Measurements from ENCODE around the gene FOLR3.
"Not testable (repeated sequence)": the region's sequence is repeated elsewhere in the genome, so short reads cannot be mapped to it uniquely, and the experiment has no call there.

The FOLR3 gene

DNA sequence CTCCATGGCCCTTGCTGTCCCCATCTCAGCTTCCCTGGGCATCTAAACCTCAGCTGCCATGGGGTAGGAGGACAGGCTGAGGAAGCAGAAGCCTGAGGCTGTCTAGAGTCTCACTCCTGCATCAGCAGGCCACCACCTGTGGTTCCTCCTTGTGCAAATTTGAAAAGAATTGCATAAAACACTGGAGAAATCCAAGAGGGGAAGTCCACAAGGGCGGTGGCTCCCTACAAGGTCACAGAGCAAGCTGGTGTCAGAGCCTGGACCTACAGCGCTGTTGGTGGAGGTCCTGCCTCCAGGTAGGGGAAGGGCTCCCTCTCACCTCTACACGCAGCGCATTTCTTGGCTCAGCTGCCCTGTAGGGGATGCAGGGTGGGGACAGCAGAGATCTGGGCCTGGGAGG lies at the start of gene FOLR3:
FOLR3 (plus strand) TSS at position 253 of the 400 bp plus-strand sequence. CDS start 228 bp downstream, outside the sequence.
- DNase-seq, result not testable (repeated sequence)

DNA sequence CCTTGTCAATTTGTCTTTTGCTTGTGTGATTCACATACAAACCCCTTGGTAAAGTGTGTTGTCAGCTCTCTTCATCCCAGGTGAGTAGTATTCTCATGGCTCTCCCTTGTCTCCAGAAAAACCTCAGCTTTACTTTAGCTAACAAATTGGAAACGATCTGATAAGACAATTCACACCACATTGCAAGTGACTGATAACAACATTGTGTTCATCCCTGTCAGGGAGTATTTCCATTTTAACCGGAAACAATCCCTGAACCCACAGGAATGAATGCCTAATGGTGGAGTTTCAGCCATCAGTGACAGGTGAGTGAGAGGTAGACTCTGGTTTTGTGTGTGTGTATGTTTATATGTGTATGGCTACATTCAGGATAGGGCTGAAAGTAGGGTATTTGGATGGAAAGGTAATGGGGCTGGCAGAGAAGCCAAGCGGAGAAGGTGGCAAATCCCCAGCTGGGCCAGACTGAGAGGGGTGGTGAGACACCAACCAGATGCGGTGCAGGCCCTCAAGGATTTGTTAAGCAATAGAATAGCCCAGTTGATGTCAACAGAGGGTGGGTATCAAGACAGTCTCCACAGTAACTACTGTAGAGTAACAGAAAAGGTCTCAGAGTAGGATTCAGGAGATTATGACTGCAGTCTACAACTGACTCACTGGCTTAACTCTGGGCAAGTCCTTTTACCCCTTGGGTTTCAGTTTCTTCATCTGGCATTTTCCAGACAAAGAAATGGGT lies 47.3 kb upstream of the FOLR3 start:
- peak in 1 of 2 experiments; percentile 27 for DNase-seq
- TF ChIP-seq GATA1 (IDR thresholded peaks at IDR 0.05; ENCODE audit: low read depth, low read length) (no peak), POLR2A (IDR thresholded peaks at IDR 0.05; ENCODE audit: low read length) (no peak)

DNA sequence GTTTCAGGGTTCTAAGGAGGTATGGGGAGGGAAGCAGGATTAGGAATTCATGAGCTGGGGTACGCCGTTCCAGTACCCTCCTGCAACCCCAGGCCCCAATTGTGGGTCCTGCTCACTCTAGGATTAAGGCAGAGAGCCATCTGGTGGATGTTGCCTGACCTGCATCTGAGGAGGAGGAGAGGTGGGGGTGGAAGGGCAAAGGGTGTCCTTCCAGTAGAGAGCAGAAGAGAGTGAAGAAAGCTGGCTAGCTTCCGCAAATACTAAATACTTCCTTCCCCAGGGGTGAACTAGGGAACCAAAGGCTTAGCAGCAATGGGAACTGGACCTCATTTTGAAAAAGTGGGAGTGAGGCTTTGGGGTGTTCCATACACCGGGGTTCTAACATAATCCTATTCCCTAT lies 44.2 kb upstream of the FOLR3 start:
- TF ChIP-seq POLR2A (IDR thresholded peaks at IDR 0.05; ENCODE audit: low read length) (no peak), GATA1 (IDR thresholded peaks at IDR 0.05; ENCODE audit: low read depth, low read length) (no peak)
- peak; percentile 73 to 81 for DNase-seq

DNA sequence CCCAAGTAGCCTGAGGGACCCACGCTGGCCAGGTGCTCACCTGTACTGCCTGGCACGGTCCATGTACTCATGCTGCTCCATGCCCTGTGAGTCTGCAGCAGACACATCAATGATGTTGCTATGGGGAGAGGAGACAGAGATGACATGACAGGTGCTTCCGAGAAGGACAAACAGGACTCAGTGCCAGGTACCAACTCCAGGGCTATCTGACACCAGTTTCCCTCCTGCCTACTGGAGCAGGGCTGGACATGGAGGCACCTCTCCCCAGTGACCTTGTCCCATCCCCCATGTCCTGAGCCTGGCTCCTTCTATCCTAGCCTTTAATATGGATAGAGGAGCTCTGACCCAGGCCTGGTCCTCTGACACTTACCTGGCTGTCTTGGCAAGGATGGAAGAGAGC lies 36.8 kb upstream of the FOLR3 start:
- TF ChIP-seq GATA1 (IDR thresholded peaks at IDR 0.05; ENCODE audit: low read depth, low read length), result no peak
- DNase-seq, result no peak

DNA sequence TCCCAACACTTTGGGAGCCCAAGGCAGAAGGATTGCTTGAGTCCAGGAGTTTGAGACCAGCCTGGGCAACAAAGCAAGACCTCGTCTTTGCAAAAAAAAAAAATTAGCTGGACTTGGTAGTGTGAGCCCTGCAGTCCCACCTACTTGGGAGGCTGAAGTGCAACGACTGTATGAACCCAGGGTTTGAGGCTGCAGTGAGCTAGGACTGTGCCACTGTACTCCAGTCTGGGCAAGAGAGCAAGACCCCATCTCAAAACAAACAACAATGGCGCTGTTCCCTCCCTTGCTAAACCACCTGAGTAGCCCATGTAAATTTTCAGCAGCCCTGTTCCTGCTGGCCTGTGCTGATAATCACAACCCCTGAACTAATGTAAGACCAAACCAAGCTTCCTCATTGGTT lies 35.5 kb upstream of the FOLR3 start:
- TF ChIP-seq POLR2A (IDR thresholded peaks at IDR 0.05; ENCODE audit: low read length), result no peak
- TF ChIP-seq GATA1 (IDR thresholded peaks at IDR 0.05; ENCODE audit: low read depth, low read length), result no peak
- peak in 1 of 2 experiments; percentile 44 for DNase-seq

DNA sequence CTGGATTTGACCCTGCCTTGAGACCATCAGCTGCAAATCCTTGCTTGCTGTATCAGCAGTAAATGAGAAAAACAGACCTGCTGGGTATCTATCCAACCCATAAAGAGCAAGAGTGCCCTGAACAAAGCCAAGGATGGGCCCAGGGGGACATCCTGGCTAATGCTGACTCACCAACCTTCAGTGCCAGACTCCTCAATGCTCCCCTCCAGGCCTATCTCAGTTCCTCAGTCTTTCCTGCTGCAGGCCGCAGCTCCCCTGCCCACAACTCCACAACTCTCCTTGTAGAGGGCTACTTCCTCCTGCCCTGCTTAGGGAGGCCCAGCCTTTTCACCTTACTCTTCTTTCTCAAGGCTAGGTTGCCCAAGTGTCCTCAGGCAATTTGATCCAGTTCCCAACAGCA lies 35.1 kb upstream of the FOLR3 start:
- no peak for TF ChIP-seq GATA1 (IDR thresholded peaks at IDR 0.05; ENCODE audit: low read depth, low read length)
- no peak for TF ChIP-seq POLR2A (IDR thresholded peaks at IDR 0.05; ENCODE audit: low read length)
- DNase-seq, result peak; percentile 35 to 48

DNA sequence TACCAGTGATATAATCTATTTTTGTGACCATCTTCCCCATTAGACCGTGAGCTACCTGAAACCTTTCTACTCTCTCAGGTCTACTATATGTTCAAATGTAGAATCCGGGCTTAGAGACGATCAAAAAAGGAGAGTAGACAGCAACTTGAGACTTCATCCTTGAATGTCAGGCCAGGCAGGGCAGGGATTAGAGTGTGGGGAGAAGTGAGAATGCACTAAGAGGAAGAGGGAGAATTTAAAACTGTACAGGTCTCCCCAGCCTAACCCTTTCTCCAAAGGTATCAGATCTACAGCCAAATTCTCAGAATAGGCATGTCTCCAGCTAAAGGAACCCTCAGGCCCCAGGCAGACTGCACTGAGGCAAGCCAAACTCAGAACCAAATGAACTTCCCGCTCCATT lies 33.4 kb upstream of the FOLR3 start:
- TF ChIP-seq POLR2A (IDR thresholded peaks at IDR 0.05; ENCODE audit: low read length) (no peak), GATA1 (IDR thresholded peaks at IDR 0.05; ENCODE audit: low read depth, low read length) (no peak)

DNA sequence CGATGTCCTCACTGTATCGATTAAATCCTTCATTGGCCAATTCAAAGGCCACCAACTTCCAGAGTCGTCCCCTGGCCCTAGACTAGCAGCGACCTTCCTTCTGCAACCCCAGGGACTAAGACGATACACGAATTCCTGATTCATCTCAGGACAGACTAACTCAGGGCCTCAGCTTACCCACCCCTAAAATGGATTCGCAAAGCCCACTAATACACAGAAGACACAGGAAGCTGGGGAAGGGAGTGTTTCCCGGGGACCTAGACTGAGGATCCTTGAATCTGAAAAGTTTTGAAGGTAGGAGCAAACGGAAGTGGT lies 32.9 kb upstream of the FOLR3 start:
- TF ChIP-seq GATA1 (IDR thresholded peaks at IDR 0.05; ENCODE audit: low read depth, low read length), result no peak
- no peak for TF ChIP-seq POLR2A (IDR thresholded peaks at IDR 0.05; ENCODE audit: low read length)

More for the DNA sequence above, 33.4 kb upstream of the FOLR3 start:
- DNase-seq, result peak in 1 of 2 experiments; percentile 50

DNA sequence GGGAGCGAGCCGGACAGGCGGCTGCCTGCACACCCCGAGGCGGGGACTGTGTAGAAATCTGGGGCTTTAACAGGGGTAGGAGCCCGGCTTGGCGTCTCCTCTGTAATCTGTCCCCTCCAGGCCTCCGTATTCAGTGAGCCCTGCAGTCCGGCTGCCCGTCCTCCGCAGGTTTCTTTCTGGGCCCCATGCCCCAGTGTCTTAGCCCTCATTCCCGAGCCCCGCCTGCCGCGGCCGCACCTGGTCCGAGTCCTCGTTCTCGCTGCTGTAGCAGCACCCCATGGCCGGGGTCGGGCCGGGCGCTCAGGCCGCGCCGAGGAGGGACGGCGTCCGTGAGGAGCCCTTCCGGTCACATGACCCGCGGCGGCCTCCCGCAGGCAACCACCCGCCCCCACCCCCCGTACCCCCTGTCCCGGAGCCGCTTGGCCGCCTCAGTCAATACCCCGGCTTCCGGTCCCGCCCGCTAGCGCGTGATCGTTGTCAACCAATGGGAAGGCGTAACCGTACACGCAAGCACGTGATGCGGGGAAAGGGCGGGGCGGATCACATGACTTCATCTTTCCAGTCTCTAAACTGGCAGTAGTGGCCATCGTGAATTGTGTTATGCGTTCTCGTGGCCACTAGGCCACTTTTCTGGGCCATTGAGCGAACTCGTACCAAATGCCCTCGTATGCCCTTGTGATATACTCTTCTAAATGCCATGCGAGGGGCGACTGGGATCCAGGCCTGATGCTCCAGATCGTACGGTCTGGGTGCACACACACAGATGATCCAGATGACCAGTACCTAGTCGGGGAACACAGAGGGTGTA lies 32.4 kb upstream of the FOLR3 start, which contains the start of gene LAMTOR1:
LAMTOR1 (minus strand) TSS at position 352 of the 808 bp plus-strand sequence; CDS start at position 279, 73 bp downstream.
- TF ChIP-seq POLR2A (IDR thresholded peaks at IDR 0.05; ENCODE audit: low read length) (peak; percentile 75), GATA1 (IDR thresholded peaks at IDR 0.05; ENCODE audit: low read depth, low read length) (no peak)
- DNase-seq, result peak; percentile 99 to 100

More for the DNA sequence above, 32.9 kb upstream of the FOLR3 start:
- no peak for DNase-seq

DNA sequence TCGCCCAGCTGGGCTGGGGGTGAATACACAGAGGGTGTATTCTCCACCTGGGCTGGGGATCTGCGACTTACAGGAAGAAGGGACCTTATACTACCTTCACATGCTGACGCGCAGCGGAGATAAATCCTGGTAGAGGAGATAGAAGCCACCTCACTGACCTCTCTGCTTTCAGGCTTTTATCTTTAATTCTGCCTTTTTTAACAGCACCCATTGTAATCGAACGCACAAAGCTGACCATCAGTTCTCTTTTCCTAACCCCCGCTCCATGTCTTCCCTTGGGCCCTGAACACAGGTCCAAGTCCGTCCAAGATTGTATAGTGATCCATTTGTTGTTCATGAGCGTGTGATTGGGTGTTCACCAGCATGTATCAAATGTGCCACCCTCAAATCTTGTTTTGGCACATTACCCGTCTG lies 31.8 kb upstream of the FOLR3 start:
- DNase-seq, result no peak
- TF ChIP-seq POLR2A (IDR thresholded peaks at IDR 0.05; ENCODE audit: low read length), result no peak
- no peak for TF ChIP-seq GATA1 (IDR thresholded peaks at IDR 0.05; ENCODE audit: low read depth, low read length)

DNA sequence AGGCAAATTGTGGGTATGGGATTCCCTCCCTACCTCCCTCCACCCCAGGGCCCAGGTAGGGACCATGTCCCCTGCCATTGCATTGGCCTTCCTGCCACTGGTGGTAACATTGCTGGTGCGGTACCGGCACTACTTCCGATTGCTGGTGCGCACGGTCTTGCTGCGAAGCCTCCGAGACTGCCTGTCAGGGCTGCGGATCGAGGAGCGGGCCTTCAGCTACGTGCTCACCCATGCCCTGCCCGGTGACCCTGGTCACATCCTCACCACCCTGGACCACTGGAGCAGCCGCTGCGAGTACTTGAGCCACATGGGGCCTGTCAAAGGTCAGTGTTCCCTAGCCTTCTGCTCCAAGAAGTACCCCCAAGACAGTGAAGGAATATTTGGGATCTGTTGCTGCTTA lies 29.6 kb upstream of the FOLR3 start, which contains the start of gene TOMT:
TOMT (plus strand) TSS at position 37 of the 400 bp plus-strand sequence; CDS start at position 65, 28 bp downstream.
- no peak for DNase-seq
- TF ChIP-seq GATA1 (IDR thresholded peaks at IDR 0.05; ENCODE audit: low read depth, low read length) (no peak), POLR2A (IDR thresholded peaks at IDR 0.05; ENCODE audit: low read length) (no peak)

DNA sequence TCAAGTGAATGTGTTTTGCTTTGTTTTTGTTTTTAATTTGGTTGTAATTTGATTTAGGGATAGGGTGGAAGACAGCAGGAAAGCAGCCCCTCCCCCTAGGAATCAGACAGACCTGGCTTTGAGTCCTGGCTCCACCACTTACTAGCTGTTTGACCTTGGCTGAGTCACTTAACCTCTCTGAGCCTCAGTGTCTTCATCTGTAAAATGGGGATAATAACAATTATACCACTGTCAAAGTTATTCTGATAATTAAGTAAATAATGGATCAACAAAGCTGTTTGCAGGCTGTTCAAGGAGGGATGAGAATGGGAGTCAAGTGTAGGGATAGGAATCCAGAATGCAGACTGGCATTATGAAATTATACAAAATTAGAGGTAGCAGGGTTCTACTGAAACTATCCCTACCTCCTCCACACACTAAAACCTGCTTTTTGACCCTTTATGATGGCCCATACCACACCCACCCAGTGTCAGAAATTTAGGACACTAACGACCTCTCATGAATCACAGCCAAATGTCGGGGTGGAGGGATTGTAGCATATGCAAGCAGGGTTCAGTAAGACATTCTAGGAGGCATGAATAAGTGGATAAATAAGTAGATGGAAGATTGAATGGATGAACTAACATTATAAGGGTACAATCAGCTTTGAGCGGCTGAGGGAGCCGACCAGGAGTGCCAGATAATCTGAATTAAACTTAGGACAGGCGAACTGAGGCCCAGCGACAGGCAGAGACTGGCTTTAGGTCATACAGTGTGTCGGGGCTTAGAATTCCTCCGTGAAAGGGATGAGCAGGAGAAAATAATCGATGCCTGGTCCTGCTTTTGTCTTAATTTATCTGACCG lies 24.0 kb upstream of the FOLR3 start:
- peak in 1 of 2 experiments; percentile 41 for DNase-seq
- no peak for TF ChIP-seq GATA1 (IDR thresholded peaks at IDR 0.05; ENCODE audit: low read depth, low read length)
- TF ChIP-seq POLR2A (IDR thresholded peaks at IDR 0.05; ENCODE audit: low read length), result no peak

DNA sequence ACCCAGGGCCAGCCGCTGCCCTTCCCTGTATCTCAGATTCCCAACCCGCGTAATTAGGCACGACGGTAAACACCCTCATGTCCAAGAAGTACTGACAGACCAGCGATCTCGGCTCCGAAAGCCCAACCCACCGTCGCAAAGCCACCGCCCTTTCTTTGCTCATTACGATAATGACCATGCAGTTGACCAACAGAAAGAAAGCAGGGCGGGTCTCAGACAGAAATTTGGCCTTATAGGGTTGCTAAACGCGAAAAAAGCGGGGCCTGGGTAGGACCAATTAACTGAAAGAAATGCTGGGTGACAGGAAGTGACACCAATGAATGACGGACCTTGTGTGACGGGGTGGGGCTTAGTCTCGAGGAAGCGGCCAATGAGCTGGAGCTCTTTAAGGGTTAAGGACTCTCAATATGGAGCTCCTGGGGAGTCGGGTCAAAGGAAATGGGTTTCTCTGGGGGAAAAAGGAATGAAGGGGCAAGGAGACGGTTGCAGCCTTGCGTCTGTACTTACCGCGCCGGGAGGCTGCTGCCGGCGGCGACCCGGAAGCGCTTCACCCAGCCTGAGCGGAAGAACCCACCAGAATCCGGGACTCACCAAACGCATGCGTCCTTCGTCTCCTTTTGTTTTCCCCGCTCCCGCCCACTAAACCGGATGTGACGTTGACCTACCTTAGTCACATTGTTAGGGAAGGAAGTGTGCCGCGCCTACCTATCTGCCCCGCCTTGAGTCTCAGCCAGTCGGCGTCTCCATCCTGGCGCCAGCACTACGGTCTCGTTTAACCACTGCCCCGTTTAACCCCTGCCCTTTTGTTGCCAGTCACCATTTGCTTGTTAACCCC lies 23.2 kb upstream of the FOLR3 start, which contains the start of gene ANAPC15:
ANAPC15 (minus strand) TSS at position 553 of the 835 bp plus-strand sequence. CDS start 1,419 bp downstream, outside the sequence.
- peak; percentile 98 to 100 for DNase-seq
- TF ChIP-seq GATA1 (IDR thresholded peaks at IDR 0.05; ENCODE audit: low read depth, low read length) (no peak), POLR2A (IDR thresholded peaks at IDR 0.05; ENCODE audit: low read length) (peak; percentile 95)
